Liver (tissue), 3 donors: ENCODE results near the gene NFU1.

Source experiments
- GABPA ChIP-seq, 2 donors: IDR thresholded peaks in 1 of 2; conservative IDR thresholded peaks in 1 of 2; 2 replicates each; pipeline ENCODE4 v1.6.1; 2016; ENCODE audit warnings: antibody characterized with exemption in 2 of 2, mild to moderate bottlenecking in 1 of 2, moderate library complexity in 1 of 2
- TAF1 ChIP-seq: conservative IDR thresholded peaks from 2 replicates; pipeline ENCODE4 v1.6.1; 2016; ENCODE audit warnings: antibody characterized with exemption, mild to moderate bottlenecking
- YY1 ChIP-seq: IDR thresholded peaks from 2 replicates; pipeline ENCODE4 v1.6.1; 2016; ENCODE audit warnings: antibody characterized with exemption, mild to moderate bottlenecking
- TF ChIP-seq, protein P1 (sequence below): fragments of 150-350 bp; IDR thresholded peaks from 2 replicates; pipeline ENCODE4 v1.5.1; 2017; ENCODE audit warnings: improper control_type of control experiment, low read depth, low read length; ENCODE audit not compliant: missing input control
- donor health status: healthy.
- donor health status: healthy.

GRCh38 chr2:69474688-69475087, 37.5 kb upstream of the NFU1 start:
- TF ChIP-seq, protein P1, sequence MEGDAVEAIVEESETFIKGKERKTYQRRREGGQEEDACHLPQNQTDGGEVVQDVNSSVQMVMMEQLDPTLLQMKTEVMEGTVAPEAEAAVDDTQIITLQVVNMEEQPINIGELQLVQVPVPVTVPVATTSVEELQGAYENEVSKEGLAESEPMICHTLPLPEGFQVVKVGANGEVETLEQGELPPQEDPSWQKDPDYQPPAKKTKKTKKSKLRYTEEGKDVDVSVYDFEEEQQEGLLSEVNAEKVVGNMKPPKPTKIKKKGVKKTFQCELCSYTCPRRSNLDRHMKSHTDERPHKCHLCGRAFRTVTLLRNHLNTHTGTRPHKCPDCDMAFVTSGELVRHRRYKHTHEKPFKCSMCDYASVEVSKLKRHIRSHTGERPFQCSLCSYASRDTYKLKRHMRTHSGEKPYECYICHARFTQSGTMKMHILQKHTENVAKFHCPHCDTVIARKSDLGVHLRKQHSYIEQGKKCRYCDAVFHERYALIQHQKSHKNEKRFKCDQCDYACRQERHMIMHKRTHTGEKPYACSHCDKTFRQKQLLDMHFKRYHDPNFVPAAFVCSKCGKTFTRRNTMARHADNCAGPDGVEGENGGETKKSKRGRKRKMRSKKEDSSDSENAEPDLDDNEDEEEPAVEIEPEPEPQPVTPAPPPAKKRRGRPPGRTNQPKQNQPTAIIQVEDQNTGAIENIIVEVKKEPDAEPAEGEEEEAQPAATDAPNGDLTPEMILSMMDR = no peak
- TF ChIP-seq GABPA (IDR thresholded peaks at IDR 0.05 in 1 of 2, conservative IDR thresholded peaks at IDR 0.05 in 1 of 2) (no peak), TAF1 (no peak), YY1 (no peak)
